Astrocyte (in vitro differentiated cells and primary cell): ENCODE measurements around the gene ARAP1. TPM values are rescaled to one million over a fixed set of nuclear protein-coding genes. Genes with fewer than 3 reads are reported as not detected.

Experiments used
- DNase-seq: peaks from one replicate; pipeline ENCODE4 v3.0.0-alpha.2; 2010; ENCODE audit warnings: low read depth
- FAIRE-seq: peaks from 2 replicates; lab custom pipeline; 2011; peaks lifted over from hg19 to GRCh38; lab: Jason Lieb, UNC
- H2AFZ ChIP-seq: 2 replicates; pipeline ENCODE4 v1.6.0; 2012; ENCODE audit warnings: low read depth, low read length, inconsistent platforms
- H3K27ac ChIP-seq: 2 replicates; pipeline ENCODE4 v1.5.1; 2011; ENCODE audit warnings: low read depth, low read length, inconsistent platforms
- H3K27me3 ChIP-seq: 2 replicates; pipeline ENCODE4 v1.6.0; 2011; ENCODE audit warnings: low read length, inconsistent platforms; ENCODE audit not compliant: insufficient read depth
- H3K36me3 ChIP-seq: 2 replicates; pipeline ENCODE4 v1.5.1; 2011; ENCODE audit warnings: low read length, inconsistent platforms; ENCODE audit not compliant: insufficient read depth
- H3K4me1 ChIP-seq: 2 replicates; pipeline ENCODE4 v1.5.1; 2011; ENCODE audit warnings: low read length, inconsistent platforms; ENCODE audit not compliant: insufficient read depth
- H3K4me2 ChIP-seq: 2 replicates; pipeline ENCODE4 v1.6.0; 2012; ENCODE audit warnings: low read length, inconsistent platforms
- H3K4me3 ChIP-seq: 2 replicates; pipeline ENCODE4 v1.5.1; 2011; ENCODE audit warnings: low read depth, mild to moderate bottlenecking, low read length, inconsistent platforms; ENCODE audit not compliant: insufficient read depth
- H3K79me2 ChIP-seq: 2 replicates; pipeline ENCODE4 v1.6.0; 2012; ENCODE audit warnings: mild to moderate bottlenecking, low read length, inconsistent platforms; ENCODE audit not compliant: insufficient read depth
- H3K9ac ChIP-seq: 2 replicates; pipeline ENCODE4 v1.6.0; 2012; ENCODE audit warnings: mild to moderate bottlenecking, low read length, inconsistent platforms
- H3K9me3 ChIP-seq: 2 replicates; pipeline ENCODE4 v1.5.1; 2012; ENCODE audit warnings: low read depth, mild to moderate bottlenecking, low read length, inconsistent platforms; ENCODE audit not compliant: insufficient read depth
- H4K20me1 ChIP-seq: 2 replicates; pipeline ENCODE4 v1.6.0; 2012; ENCODE audit warnings: low read length, inconsistent platforms; ENCODE audit not compliant: insufficient read depth
- H3K27ac Mint-ChIP-seq: one replicate; pipeline ENCODE4 v1.8.0; 2021; ENCODE audit warnings: mild to moderate bottlenecking, mixed read lengths; ENCODE audit not compliant: unreplicated experiment
- H3K27me3 Mint-ChIP-seq: one replicate; pipeline ENCODE4 v1.8.0; 2021; ENCODE audit warnings: low read depth, mixed read lengths; ENCODE audit not compliant: unreplicated experiment
- H3K36me3 Mint-ChIP-seq: one replicate; pipeline ENCODE4 v1.8.0; 2021; ENCODE audit warnings: low read depth, mixed read lengths; ENCODE audit not compliant: unreplicated experiment
- H3K4me1 Mint-ChIP-seq: one replicate; pipeline ENCODE4 v1.8.0; 2021; ENCODE audit warnings: low read depth, mixed read lengths; ENCODE audit not compliant: unreplicated experiment
- H3K4me3 Mint-ChIP-seq: one replicate; pipeline ENCODE4 v1.8.0; 2021; ENCODE audit warnings: mild to moderate bottlenecking, moderate library complexity, mixed read lengths; ENCODE audit not compliant: unreplicated experiment
- H3K9me3 Mint-ChIP-seq: one replicate; pipeline ENCODE4 v1.8.0; 2021; ENCODE audit warnings: mild to moderate bottlenecking, mixed read lengths; ENCODE audit not compliant: unreplicated experiment
- EZH2 ChIP-seq: IDR thresholded peaks from 2 replicates; pipeline ENCODE4 v1.6.1; 2012; ENCODE audit warnings: mild to moderate bottlenecking, low read length, inconsistent platforms; ENCODE audit not compliant: insufficient read depth
- total RNA-seq: library from RNA; stranded (reverse); gene quantifications from 2 replicates; pipeline ENCODE4 v1.2.1, GENCODE V29; 2021
- TF ChIP-seq, protein P1 (sequence below): IDR thresholded peaks from 2 replicates; pipeline ENCODE4 v1.5.1; 2011; ENCODE audit warnings: low read depth, mild to moderate bottlenecking, inconsistent platforms, low read length, moderate library complexity; ENCODE audit not compliant: insufficient read depth

ARAP1 gene
- total RNA-seq, 1 donor from 2014 or later, result 31.9 TPM

DNA sequence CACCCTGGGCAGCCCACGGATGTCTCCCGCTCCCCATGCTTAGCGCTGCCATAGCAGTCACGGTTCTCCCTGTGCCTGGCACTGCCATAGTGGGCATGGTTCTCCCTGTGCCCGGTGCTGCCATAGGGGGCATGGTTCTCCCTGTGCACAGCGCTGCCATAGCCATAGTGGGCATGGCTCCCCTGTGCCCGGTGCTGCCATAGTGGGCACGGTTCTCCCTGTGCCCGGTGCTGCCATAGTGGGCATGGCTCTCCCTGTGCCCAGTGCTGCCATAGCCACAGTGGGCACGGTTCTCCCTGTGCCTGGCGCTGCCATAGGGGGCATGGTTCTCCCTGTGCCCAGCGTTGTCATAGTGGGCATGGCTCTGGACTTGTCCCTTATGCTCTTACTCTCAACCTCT lies 19.9 kb upstream of the ARAP1 start:
- peak overlapping the region; percentile 63 for H3K9ac ChIP-seq

GRCh38 chr11:72771507-72771906 lies 19.3 kb upstream of the ARAP1 start:
- Histone ChIP-seq H3K4me2 (peak overlapping the region; percentile 64), H3K4me1 (peaks cover 30% of the 10 kb centered on the region), H4K20me1 (no peaks in the 10 kb centered on the region), H3K9me3 (no peaks in the 10 kb centered on the region), H3K79me2 (no peaks in the 10 kb centered on the region), H3K9ac (peak overlapping the region; percentile 32), H2AFZ (peak overlapping the region; percentile 49), H3K4me3 (no peak overlapping the region), H3K27ac (no peak overlapping the region), H3K36me3 (no peaks in the 10 kb centered on the region), H3K27me3 (no peaks in the 10 kb centered on the region)
- Mint-ChIP-seq H3K9me3 (no peaks in the 10 kb centered on the region), H3K27ac (peak overlapping the region; percentile 94), H3K4me3 (no peak overlapping the region), H3K27me3 (peaks cover 5% of the 10 kb centered on the region), H3K36me3 (peaks cover 3% of the 10 kb centered on the region), H3K4me1 (peaks cover 40% of the 10 kb centered on the region)
- no peak for TF ChIP-seq EZH2
- TF ChIP-seq, protein P1, sequence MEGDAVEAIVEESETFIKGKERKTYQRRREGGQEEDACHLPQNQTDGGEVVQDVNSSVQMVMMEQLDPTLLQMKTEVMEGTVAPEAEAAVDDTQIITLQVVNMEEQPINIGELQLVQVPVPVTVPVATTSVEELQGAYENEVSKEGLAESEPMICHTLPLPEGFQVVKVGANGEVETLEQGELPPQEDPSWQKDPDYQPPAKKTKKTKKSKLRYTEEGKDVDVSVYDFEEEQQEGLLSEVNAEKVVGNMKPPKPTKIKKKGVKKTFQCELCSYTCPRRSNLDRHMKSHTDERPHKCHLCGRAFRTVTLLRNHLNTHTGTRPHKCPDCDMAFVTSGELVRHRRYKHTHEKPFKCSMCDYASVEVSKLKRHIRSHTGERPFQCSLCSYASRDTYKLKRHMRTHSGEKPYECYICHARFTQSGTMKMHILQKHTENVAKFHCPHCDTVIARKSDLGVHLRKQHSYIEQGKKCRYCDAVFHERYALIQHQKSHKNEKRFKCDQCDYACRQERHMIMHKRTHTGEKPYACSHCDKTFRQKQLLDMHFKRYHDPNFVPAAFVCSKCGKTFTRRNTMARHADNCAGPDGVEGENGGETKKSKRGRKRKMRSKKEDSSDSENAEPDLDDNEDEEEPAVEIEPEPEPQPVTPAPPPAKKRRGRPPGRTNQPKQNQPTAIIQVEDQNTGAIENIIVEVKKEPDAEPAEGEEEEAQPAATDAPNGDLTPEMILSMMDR, result no peak
- FAIRE-seq, result no peak
- peak; percentile 54 for DNase-seq

More for the DNA sequence above, 19.9 kb upstream of the ARAP1 start:
- Histone ChIP-seq H3K79me2 (no peaks in the 10 kb centered on the region), H3K27ac (no peak overlapping the region), H4K20me1 (no peaks in the 10 kb centered on the region), H3K4me1 (peaks cover 30% of the 10 kb centered on the region), H3K4me3 (no peak overlapping the region), H3K4me2 (peak overlapping the region; percentile 64), H2AFZ (no peak overlapping the region), H3K27me3 (no peaks in the 10 kb centered on the region), H3K36me3 (no peaks in the 10 kb centered on the region), H3K9me3 (no peaks in the 10 kb centered on the region)
- no peaks in the 10 kb centered on the region for H3K9me3 Mint-ChIP-seq
- H3K27me3 Mint-ChIP-seq, result peaks cover 5% of the 10 kb centered on the region
- TF ChIP-seq, protein P1, result no peak
- no peak for TF ChIP-seq EZH2
- FAIRE-seq, result no peak
- H3K27ac Mint-ChIP-seq, result peak overlapping the region; percentile 94
- H3K4me1 Mint-ChIP-seq, result peaks cover 37% of the 10 kb centered on the region
- H3K36me3 Mint-ChIP-seq, result peaks cover 5% of the 10 kb centered on the region
- H3K4me3 Mint-ChIP-seq, result no peak overlapping the region
- DNase-seq, result no peak

GRCh38 chr11:72770799-72771198 lies 18.6 kb upstream of the ARAP1 start:
- H3K79me2 ChIP-seq, result no peaks in the 10 kb centered on the region
- Mint-ChIP-seq H3K4me1 (peaks cover 40% of the 10 kb centered on the region), H3K36me3 (no peaks in the 10 kb centered on the region), H3K9me3 (no peaks in the 10 kb centered on the region), H3K27me3 (peaks cover 5% of the 10 kb centered on the region), H3K4me3 (no peak overlapping the region), H3K27ac (peak overlapping the region; percentile 79)
- no peaks in the 10 kb centered on the region for H3K9me3 ChIP-seq
- no peak for FAIRE-seq
- H3K4me1 ChIP-seq, result peaks cover 30% of the 10 kb centered on the region
- H3K27ac ChIP-seq, result no peak overlapping the region
- peak overlapping the region; percentile 32 for H3K9ac ChIP-seq
- H3K36me3 ChIP-seq, result no peaks in the 10 kb centered on the region
- no peaks in the 10 kb centered on the region for H4K20me1 ChIP-seq
- TF ChIP-seq EZH2, result no peak
- TF ChIP-seq, protein P1, result no peak
- H3K4me2 ChIP-seq, result peak overlapping the region; percentile 64
- no peak overlapping the region for H3K4me3 ChIP-seq
- H2AFZ ChIP-seq, result no peak overlapping the region
- DNase-seq, result no peak
- H3K27me3 ChIP-seq, result no peaks in the 10 kb centered on the region
